Muscle layer of duodenum (tissue), 2 donors: ENCODE measurements around the gene PSIP1.
A peak's percentile ranks its signal among the peaks of the same experiment; 100 is the strongest.
"Not testable (repeated sequence)": the region's sequence is repeated elsewhere in the genome, so short reads cannot be mapped to it uniquely, and the experiment has no call there.

Source experiments
- H3K27ac ChIP-seq: one replicate; pipeline ENCODE4 v1.7.0; 2013; ENCODE audit warnings: mild to moderate bottlenecking, low read length
- H3K27me3 ChIP-seq: one replicate; pipeline ENCODE4 v1.7.0; 2013; ENCODE audit warnings: low read depth, mild to moderate bottlenecking, control low read depth, low read length
- H3K36me3 ChIP-seq, 2 donors: one replicate each; pipeline ENCODE4 v1.7.0; 2013; ENCODE audit warnings: low read length in 2 of 2, control low read depth in 1 of 2, mild to moderate bottlenecking in 1 of 2; ENCODE audit not compliant: insufficient read depth in 2 of 2, control insufficient read depth in 1 of 2
- H3K4me1 ChIP-seq, 2 donors: one replicate each; pipeline ENCODE4 v1.7.0; 2013; ENCODE audit warnings: low read length in 2 of 2, mild to moderate bottlenecking in 2 of 2, control low read depth in 1 of 2, moderate library complexity in 1 of 2; ENCODE audit not compliant: insufficient read depth in 2 of 2, control insufficient read depth in 1 of 2
- H3K4me3 ChIP-seq, 2 donors: one replicate each; pipeline ENCODE4 v1.7.0; 2013; ENCODE audit warnings: low read length in 2 of 2, low read depth in 1 of 2, mild to moderate bottlenecking in 1 of 2
- H3K9me3 ChIP-seq, 2 donors: one replicate each; pipeline ENCODE4 v1.7.0; 2013; ENCODE audit warnings: low read length in 2 of 2, control low read depth in 1 of 2, mild to moderate bottlenecking in 1 of 2; ENCODE audit not compliant: control insufficient read depth in 1 of 2
- donor health status: healthy.

The PSIP1 gene

DNA sequence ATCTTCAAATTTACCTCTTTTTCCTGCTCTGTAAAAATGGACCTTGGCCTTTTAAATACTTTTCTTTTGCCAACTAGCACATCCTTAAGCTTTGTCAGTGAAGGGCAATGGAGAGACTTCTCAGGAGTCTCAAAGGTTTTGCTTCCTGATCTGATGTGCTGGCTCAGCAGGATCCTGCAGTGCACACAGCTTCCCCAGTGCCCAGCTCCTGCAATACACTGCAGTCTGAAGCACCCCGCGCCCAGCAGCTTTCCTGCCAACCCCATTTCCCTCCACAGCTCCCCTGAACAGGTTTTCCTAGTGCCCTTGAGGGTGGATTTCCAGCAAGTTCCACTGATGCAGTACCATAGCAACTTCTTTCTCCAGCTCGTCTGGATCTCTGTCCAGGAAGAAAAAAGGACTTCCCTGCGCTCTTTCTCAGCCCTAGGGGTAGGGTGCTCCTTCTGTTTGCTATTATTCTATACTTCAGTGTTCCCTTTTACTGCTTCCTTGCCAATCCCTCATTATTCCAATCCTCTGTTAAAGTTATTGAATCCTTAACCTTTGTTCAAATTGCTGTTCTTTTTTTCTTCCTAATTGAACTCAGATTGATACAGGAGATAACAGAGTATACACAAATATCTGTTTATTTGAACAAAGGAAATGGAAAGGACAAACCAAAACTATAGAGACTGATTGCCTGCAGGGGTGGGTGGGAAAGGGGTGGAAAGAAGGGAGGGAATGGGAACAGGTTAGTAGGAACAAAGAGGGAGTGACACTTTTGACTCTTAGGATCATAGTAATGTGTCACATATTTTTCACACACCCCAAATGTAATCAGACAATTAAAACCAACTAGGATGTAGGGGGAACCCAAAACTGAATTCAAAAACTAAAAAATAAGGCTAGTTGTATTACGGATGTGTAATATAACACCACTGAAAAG lies 79.6 kb downstream of the PSIP1 start:
- H3K4me1 ChIP-seq: peaks cover 2 to 12% of the 10 kb centered on the region in 2 donors
- H3K4me3 ChIP-seq: no peak overlapping the region
- peaks cover 17 to 19% of the 10 kb centered on the region in 2 donors for H3K36me3 ChIP-seq
- no peaks in the 10 kb centered on the region for H3K9me3 ChIP-seq
- peak overlapping the region; percentile 5 for H3K27ac ChIP-seq
- H3K27me3 ChIP-seq: no peaks in the 10 kb centered on the region

DNA sequence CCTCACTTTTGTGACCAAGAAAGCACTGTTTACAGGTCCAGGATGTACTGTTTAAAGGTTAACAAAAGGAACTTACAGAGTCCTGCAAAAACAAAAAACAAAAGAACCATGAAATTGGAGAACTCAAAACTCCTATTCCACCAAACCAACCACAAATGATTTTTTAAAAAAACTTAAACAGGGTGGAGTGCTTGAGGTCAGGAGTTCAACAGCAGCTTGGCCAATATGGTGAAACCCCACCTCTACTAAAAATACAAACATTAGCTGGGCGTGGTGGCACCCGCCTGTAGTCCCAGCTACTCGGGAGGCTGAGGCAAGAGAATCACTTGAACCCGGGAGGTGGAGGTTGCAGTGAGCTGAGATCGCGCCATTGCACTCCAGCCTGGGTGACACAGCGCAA lies 83.1 kb downstream of the PSIP1 start:
- Histone ChIP-seq H3K36me3 (peaks cover 11 to 15% of the 10 kb centered on the region in 2 donors), H3K4me1 (peaks cover 12 to 21% of the 10 kb centered on the region in 2 donors)
- H3K27me3 ChIP-seq, H3K27ac ChIP-seq, H3K4me3 ChIP-seq, H3K9me3 ChIP-seq: not testable (repeated sequence)

DNA sequence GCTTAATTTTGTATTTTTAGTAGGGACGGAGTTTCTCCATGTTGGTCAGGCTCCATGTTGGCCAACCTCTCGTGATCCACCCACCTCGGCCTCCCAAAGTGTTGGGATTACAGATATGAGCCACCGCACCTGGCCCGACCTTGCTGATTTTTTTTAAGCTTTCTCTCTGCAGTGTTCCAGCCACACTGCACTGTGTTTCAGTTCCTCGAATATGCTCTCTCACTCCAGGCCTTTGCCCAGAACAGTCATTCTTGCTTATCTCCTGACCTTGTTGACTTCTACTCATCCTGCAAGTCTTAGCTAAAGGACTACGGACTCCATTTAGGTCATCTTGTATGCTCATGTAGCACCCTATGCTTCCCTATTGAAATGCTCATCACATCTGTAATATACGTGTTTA lies 84.8 kb downstream of the PSIP1 start:
- Histone ChIP-seq H3K4me1 (peaks cover 8 to 21% of the 10 kb centered on the region in 2 donors), H3K36me3 (peaks cover 11 to 15% of the 10 kb centered on the region in 2 donors), H3K27ac (no peak overlapping the region), H3K27me3 (no peaks in the 10 kb centered on the region), H3K9me3 (no peaks in the 10 kb centered on the region), H3K4me3 (no peak overlapping the region)

DNA sequence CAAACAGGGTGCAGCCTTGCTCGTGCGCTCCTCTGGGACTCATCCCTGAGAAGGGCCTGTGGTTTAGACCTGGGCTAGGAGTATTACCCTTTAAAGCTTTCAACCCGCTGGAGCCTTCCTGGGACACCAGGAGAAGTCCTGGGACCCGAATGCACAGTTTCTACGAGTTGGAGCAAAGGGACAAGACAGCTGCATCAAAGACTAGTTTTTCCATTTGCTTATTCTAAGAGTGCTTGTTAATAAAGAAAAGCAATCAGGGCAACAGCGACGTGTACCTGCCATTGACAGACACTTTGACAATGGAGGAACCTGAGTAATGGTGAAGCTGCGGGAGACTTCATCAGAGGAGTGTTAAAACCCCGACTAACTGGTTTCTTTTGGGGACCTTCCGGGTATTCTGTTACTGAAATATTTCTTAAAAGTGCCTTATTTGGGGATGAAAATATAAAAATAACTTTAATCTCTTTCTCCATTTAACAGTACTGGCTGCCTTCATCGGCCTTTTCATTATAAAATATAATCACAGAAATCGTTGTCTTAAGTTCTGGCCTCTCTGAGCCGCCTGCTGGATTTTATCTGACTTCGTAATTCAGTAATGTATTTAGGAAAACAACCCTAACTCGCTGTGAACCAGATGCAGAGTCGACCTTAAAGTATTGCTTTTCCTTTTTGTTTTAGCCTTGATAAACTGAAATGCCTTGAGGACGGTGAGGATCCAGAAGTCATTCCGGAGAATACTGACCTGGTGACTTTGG lies 87.4 kb downstream of the PSIP1 start:
- Histone ChIP-seq H3K4me1 (peaks cover 0 to 21% of the 10 kb centered on the region in 2 donors), H3K27me3 (no peaks in the 10 kb centered on the region), H3K36me3 (peaks cover 11 to 15% of the 10 kb centered on the region in 2 donors), H3K9me3 (no peaks in the 10 kb centered on the region), H3K4me3 (peak overlapping the region; percentile 87 to 90), H3K27ac (peak overlapping the region; percentile 96)

DNA sequence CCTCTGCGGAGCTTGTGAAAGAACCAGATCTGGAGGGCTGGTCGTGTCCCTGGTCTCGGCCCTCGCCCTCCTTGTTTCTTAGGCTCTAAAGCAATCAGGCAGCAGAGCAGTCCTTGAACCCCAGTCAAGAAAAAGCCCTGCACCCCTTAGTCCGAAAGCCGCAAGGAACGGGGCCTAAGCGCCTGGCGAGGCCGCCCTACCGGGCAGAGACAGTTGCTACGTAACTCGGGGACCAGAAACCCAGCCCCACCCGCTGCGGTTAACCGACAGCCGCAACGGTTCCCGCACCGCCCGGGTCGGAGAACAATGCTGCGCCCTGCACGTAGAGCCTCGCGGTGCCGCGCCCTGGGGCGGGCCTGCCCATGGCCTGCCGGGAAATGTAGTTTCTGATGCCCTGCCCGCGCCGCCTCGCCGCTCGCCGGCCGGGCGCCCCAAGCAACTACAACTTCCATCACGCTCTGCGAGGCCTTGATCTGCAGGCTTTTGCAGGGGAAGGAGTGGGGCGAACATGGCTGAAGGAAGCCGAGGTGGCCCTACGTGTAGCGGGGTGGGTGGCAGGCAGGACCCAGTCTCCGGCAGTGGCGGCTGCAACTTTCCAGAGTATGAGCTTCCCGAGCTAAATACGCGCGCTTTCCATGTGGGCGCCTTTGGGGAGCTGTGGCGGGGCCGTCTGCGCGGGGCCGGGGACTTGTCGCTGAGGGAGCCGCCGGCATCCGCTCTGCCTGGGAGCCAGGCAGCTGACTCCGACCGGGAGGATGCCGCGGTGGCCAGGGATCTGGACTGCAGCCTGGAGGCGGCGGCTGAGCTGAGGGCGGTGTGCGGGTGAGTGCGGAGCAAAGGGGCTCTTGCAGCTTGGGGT lies 88.2 kb downstream of the PSIP1 start, which contains the start of gene SNAPC3:
Gene SNAPC3, plus strand, starts transcription at position 505 of the 859 bp plus-strand sequence. Its CDS starts 4 bp downstream, at position 509.
- peaks cover 11 to 15% of the 10 kb centered on the region in 2 donors for H3K36me3 ChIP-seq
- peak within 1 kb of the TSS; percentile 87 to 90 for H3K4me3 ChIP-seq
- H3K4me1 ChIP-seq: peaks cover 0 to 21% of the 10 kb centered on the region in 2 donors
- H3K9me3 ChIP-seq: no peaks in the 10 kb centered on the region
- H3K27ac ChIP-seq: peak within 1 kb of the TSS; percentile 96
- no peaks in the 10 kb centered on the region for H3K27me3 ChIP-seq

DNA sequence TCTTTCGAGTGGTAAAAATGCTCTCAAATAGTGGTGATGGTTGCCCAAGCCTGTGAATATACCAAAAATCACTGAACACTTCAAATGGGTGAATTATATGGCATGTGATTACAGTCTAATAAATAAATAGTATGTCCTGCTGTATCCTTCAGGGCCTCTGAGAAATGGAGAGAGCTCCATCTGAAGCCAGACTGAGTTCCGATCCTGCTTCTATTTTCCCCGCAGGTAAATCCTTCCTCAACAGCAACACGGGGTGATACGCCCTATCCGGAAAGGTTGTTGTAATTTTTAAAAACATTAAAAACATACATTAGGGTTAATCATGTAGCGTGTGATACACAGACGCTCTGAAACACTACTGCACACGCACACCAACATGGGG lies 88.8 kb downstream of the PSIP1 start:
- H3K4me1 ChIP-seq: peaks cover 0 to 21% of the 10 kb centered on the region in 2 donors
- H3K9me3 ChIP-seq: no peaks in the 10 kb centered on the region
- H3K27ac ChIP-seq: peak overlapping the region; percentile 96
- no peaks in the 10 kb centered on the region for H3K27me3 ChIP-seq
- H3K4me3 ChIP-seq: peak overlapping the region; percentile 87 to 90
- H3K36me3 ChIP-seq: peaks cover 11 to 15% of the 10 kb centered on the region in 2 donors

DNA sequence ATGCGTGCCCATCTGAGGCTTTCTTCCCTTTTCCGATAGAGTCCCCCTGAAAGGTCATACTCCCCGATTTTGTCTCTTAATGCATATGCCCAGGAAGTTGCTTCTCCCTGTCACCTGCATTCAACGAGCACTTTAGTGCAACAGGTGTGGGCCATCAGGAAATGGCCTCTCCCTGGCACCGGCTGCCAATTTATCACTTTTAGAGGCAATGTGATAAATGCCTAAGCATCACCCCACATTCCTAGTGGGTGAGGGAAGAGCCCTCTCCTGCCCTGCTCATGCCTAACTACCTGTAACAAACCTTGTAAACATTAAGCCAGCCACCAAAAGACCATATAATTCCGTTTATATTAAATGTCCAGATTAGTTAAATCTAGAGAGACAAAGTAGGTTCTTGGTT lies 89.2 kb downstream of the PSIP1 start:
- H3K4me3 ChIP-seq: peak overlapping the region in 1 of 2 donors; percentile 90
- peaks cover 0 to 21% of the 10 kb centered on the region in 2 donors for H3K4me1 ChIP-seq
- H3K9me3 ChIP-seq: no peaks in the 10 kb centered on the region
- peaks cover 11 to 15% of the 10 kb centered on the region in 2 donors for H3K36me3 ChIP-seq
- H3K27me3 ChIP-seq: no peaks in the 10 kb centered on the region
- H3K27ac ChIP-seq: peak overlapping the region; percentile 96

DNA sequence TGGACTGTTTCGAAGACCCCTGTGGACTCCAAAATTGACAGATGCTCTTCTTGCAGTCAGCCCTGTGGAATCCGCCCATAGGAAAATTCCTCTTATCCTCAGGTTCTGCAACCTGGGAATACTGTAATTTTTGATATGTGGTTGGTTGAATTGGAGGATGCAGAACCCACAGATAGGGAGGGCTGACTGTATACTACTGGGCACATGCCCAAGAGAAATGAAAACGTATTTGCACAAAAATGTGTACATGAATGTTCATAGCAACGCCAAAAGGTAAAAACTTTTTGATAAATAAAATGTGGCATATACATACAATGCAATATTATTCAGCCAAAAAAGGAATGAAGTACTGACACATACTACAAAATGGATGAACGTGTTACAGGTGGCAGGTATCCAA lies 90.0 kb downstream of the PSIP1 start:
- peaks cover 0 to 15% of the 10 kb centered on the region in 2 donors for H3K4me1 ChIP-seq
- no peaks in the 10 kb centered on the region for H3K27me3 ChIP-seq
- no peak overlapping the region for H3K27ac ChIP-seq
- H3K4me3 ChIP-seq: no peak overlapping the region
- no peaks in the 10 kb centered on the region for H3K9me3 ChIP-seq
- peaks cover 5 to 10% of the 10 kb centered on the region in 2 donors for H3K36me3 ChIP-seq

DNA sequence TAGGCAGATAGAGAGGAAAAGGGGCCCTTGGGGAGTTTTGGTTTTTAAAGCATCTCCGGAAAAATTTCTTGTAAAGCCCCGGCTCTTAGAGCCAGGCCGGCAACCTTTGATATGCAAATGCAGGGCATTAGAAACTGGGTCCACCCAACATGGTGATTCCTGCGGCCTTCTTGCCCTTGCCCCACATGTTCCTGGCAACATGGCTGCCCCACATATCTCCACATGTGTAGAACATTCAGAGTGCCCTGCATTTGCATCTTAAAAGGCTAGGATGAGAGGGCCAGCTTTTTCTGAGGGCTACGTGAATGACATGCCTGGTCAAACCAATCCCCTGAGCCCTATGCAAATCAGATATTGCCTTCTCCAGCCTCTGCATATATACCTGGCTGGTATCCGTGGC lies 93.1 kb downstream of the PSIP1 start:
- no peaks in the 10 kb centered on the region for H3K9me3 ChIP-seq
- no peaks in the 10 kb centered on the region for H3K27me3 ChIP-seq
- H3K27ac ChIP-seq: no peak overlapping the region
- H3K4me1 ChIP-seq: no peaks in the 10 kb centered on the region
- H3K36me3 ChIP-seq: no peaks in the 10 kb centered on the region
- no peak overlapping the region for H3K4me3 ChIP-seq

DNA sequence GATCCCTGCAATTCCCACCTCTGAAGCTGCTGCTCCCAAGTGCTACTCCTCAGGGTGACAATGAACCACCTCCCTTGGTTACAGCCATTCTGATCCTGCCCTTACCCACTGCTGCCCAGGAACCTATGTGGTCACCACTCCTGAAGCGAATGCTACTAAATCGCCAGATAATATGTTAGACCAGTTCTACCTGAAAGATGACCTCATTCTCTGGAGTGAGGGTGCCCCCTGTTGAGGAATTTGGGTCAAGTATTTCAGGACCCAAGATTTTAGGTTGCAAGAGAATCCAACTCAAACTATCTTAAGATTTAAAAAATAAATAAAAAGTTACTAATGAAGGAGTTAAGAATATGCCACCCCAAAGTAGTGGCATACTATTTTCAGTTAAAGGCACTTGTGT lies 93.9 kb downstream of the PSIP1 start:
- H3K4me1 ChIP-seq: no peaks in the 10 kb centered on the region
- H3K36me3 ChIP-seq: no peaks in the 10 kb centered on the region
- H3K9me3 ChIP-seq: no peaks in the 10 kb centered on the region
- H3K4me3 ChIP-seq: no peak overlapping the region
- H3K27ac ChIP-seq: no peak overlapping the region
- H3K27me3 ChIP-seq: no peaks in the 10 kb centered on the region
